Dendritic cell treated with granulocyte-macrophage colony-stimulating factor and Interleukin-4, amounts not matched to agents 40 ng/mL and 50 ng/mL, for 4 days (primary cell): ENCODE measurements around the gene CAPN9.
"Not testable (repeated sequence)": the region's sequence is repeated elsewhere in the genome, so short reads cannot be mapped to it uniquely, and the experiment has no call there.

Experiments used
- H3K27ac Mint-ChIP-seq: one replicate; pipeline ENCODE4 v1.8.0; 2022; ENCODE audit warnings: mild to moderate bottlenecking, mixed read lengths
- H3K27me3 Mint-ChIP-seq: one replicate; pipeline ENCODE4 v1.8.0; 2022; ENCODE audit warnings: mild to moderate bottlenecking, mixed read lengths
- H3K36me3 Mint-ChIP-seq: one replicate; pipeline ENCODE4 v1.8.0; 2022; ENCODE audit warnings: low read depth, mixed read lengths
- H3K4me1 Mint-ChIP-seq: one replicate; pipeline ENCODE4 v1.8.0; 2022; ENCODE audit warnings: low read depth, mixed read lengths
- H3K4me3 Mint-ChIP-seq: one replicate; pipeline ENCODE4 v1.8.0; 2022; ENCODE audit warnings: mild to moderate bottlenecking, moderate library complexity, mixed read lengths
- H3K9me3 Mint-ChIP-seq: one replicate; pipeline ENCODE4 v1.8.0; 2022; ENCODE audit warnings: mixed read lengths
- intact Hi-C: fragments of 100-400 bp; cut with micrococcal nuclease; formaldehyde crosslinking; loops from one replicate; pipeline ENCODE4 v1.15.0; 2022

Gene CAPN9

DNA sequence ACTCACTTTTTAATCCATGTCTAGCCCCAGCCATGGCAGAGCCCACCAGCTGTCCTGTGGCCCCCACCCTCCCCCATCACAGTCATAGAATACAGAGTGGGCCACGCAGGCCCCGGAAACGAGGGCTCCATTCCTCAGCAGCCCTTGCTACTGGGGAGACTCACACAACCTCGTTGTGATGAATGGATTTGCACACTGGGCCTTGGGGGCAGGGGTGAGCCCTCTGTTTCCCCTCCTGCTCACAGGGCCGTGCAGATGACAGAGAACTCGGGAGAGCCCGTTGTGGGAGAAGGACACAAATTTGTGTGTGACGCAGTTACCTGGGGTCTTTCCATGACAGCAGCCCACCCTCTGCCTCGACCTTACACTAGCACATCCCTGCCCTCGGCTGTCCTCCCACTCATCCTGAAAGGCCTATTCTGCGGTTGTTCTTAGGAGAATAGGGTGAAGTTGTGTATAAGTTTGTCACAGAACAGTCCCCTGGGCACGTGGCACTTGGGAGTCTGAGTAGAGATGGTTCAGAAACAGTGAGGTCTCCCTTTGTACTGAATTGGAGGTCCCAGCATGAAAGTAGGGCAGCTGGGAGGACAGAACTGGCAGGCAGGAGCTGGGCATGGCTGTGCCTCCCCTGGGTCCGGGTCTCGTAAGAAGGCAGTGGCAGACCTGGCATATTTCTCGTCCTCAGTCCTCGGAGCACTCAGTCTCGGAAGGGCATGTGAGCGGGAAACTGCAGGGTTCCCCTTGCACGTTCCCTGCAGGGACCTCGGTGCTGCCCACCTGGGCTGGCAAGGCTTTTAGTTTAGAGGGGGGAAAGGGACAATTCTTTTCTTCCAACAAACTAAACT is 40.1 kb upstream of the CAPN9 start:
- H3K4me3 Mint-ChIP-seq: no peak overlapping the region
- peaks cover 14% of the 10 kb centered on the region for H3K27me3 Mint-ChIP-seq
- intact Hi-C loops: no loop called here
- H3K4me1 Mint-ChIP-seq: peaks cover 5% of the 10 kb centered on the region
- no peaks in the 10 kb centered on the region for H3K9me3 Mint-ChIP-seq
- no peaks in the 10 kb centered on the region for H3K36me3 Mint-ChIP-seq
- no peak overlapping the region for H3K27ac Mint-ChIP-seq

DNA sequence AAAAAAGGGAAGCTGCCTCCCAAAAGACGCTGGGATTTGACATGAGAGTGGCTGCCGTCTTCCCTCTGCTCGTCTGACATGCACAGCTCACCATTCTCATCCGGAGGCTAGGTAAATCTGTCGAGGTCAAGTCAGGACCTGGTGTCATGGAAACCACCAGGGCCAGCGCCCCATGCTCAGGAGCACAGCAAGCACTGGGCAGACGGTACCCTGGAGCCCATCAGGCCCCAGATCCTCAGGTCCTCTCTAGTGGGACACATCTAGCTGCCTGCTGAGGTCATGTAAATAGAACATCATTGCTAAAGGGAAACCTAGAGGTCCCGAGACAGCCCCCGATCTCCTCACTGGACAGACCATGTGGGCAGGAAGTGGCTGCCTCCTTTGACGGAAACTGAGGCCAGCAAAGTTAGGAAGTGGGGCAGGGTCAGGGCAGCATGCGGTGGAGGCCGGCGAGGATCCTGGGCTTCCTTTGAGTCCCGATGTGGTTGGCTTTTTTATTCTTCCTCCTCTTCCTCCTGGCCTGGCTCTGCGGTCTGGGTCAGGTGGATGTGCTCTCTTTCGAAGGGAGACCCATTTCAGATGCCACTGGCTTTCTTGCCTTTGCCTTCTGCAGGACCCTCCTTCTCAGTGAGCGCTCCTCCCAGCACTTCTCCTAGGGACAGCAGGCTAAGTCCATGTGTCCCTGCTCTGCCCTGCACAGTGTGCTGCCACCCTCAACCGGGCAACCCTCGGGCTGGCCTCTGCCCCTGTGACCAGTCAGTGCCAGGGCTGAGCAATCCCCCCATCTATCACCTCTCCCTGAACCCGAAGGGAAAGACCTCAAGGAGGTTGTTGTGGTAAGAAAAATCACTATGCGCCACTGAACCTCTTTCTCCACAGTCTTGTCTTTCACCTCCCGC is 39.2 kb upstream of the CAPN9 start:
- Mint-ChIP-seq H3K9me3 (no peaks in the 10 kb centered on the region), H3K27ac (no peak overlapping the region), H3K4me1 (peaks cover 5% of the 10 kb centered on the region), H3K36me3 (no peaks in the 10 kb centered on the region), H3K27me3 (peaks cover 14% of the 10 kb centered on the region), H3K4me3 (no peak overlapping the region)
- intact Hi-C loops: no loop called here

DNA sequence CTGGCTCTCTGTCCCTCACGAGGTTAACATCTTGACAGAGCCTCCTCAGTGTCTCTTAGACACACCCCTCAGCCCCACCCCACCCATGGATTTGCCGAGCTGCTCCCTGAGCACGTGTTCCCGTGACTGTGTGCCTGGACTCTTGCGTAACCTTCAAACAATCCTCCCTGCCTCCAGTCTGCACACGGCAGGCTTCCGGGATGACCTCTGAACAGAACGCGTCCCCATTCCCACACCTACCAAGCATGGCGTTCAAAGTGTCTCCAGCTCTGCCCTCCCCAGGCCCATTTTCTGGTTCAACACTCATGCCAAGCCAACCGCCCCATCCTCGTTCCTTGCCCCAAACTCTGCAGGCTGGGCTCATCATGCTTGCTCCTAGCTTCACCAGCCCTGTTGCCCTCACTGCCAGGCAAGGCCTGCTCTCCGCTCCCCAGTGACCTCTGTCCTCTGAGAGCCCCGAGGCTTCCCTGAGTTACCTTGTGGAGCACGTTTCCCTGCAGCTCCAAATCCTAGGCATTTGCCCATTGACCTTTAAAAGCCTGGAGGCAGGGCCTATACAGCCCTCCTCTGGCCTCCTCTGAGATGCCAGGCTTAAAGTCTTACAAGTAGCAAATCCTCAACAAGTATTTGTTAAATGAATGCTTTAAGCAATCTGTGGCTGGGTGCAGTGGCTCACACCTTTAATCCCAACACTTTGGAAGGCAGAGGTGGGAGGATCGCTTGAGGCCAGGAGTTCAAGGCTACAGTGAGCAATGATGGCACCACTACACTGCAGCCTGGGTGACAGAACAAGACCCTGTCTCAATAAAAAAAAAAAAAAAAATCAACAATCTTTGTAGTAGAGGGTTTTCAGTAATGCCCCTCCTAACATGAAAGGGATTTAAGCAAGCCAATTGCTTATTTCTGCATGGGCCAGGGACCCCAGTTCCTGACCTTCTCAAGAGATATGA is 38.3 kb upstream of the CAPN9 start:
- Mint-ChIP-seq H3K27me3 (peaks cover 14% of the 10 kb centered on the region), H3K4me1 (peaks cover 5% of the 10 kb centered on the region), H3K27ac (no peak overlapping the region), H3K36me3 (no peaks in the 10 kb centered on the region), H3K4me3 (no peak overlapping the region), H3K9me3 (no peaks in the 10 kb centered on the region)
- intact Hi-C loops: no loop called here

DNA sequence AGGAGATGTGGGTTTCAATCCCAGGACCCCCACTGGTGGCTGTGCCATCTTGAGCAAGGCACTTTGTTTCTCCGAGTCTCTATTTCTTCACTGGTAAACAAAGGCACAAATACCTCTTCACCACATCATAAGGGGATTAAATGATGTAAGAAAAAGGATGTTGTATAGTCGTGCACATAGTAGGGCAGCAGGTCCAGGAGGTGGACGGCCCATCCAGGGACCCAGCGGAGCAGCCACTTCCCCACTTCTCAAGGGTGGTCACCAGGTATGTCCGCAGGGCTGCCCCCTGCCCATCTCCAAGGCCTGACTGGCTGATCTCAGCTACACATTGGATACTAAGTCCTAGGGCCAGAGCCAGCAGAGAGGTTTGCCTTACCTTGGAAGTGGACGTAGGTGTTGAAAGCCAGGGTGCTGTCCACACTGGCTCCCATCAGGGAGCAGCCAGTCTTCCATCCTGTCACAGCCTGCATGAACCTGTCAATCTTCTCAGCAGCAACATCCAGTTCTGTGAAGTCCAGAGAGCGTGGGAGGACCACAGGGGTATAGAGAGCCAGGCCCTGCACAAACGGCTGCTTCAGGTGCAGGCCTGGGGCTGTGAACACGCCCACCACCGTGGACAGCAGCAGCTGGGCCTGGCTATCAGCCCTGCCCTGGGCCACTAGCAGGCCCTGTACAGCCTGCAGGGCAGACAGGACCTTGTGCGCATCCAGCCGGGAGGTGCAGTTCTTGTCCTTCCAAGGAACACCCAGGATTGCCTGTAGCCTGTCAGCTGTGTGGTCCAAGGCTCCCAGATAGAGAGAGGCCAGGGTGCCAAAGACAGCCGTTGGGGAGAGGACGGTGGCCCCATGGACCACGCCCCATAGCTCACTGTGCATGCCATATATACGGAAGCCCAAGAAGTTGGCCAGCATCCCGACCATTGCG is 37.3 kb upstream of the CAPN9 start:
- Mint-ChIP-seq H3K27ac (no peak overlapping the region), H3K4me1 (peaks cover 5% of the 10 kb centered on the region), H3K4me3 (no peak overlapping the region), H3K36me3 (no peaks in the 10 kb centered on the region), H3K27me3 (peaks cover 14% of the 10 kb centered on the region), H3K9me3 (no peaks in the 10 kb centered on the region)
- intact Hi-C loops: no loop called here

DNA sequence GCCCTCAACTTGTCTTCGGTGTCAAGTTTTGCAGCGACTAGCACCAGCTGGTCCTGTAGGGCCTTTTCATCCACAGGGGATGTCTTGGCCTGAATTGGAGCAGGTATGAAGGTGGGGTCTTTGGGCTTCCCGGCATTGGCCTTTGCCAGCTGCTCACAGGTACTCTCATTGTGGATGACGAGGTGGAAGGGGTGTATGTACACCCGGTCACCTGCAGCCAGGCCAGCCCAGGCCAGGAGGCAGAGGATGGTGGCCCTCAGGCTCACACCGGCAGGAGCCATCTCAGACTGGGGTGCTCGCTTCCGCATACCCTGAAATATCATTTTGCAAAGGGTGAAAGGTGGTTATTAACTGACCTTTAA is 36.7 kb upstream of the CAPN9 start:
- no peaks in the 10 kb centered on the region for H3K36me3 Mint-ChIP-seq
- H3K4me1 Mint-ChIP-seq: peaks cover 5% of the 10 kb centered on the region
- no peak overlapping the region for H3K27ac Mint-ChIP-seq
- H3K9me3 Mint-ChIP-seq: no peaks in the 10 kb centered on the region
- no peak overlapping the region for H3K4me3 Mint-ChIP-seq
- intact Hi-C loops: no loop called here
- peaks cover 14% of the 10 kb centered on the region for H3K27me3 Mint-ChIP-seq

DNA sequence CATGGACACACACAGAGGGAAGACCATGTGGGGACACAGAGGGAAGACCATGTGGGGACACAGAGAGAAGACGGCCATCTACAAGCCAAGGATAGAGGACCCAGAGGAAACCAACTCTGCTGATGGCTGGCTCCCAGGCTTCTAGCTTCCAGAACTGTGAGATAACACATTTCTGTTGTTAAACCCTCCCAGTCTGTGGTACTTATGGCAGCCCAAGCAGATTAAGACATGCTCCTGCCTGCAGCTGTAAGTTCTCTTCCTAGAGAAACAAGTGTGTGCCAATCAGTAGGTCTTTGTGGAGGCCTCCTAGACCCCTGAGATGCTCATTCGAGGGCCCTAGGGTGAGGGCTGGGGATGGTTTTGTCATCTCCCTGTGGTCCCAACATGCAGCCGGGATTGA is 35.9 kb upstream of the CAPN9 start:
- no peak overlapping the region for H3K27ac Mint-ChIP-seq
- H3K4me3 Mint-ChIP-seq: no peak overlapping the region
- intact Hi-C loops: no loop called here
- H3K36me3 Mint-ChIP-seq: no peaks in the 10 kb centered on the region
- H3K27me3 Mint-ChIP-seq: peaks cover 14% of the 10 kb centered on the region
- peaks cover 5% of the 10 kb centered on the region for H3K4me1 Mint-ChIP-seq
- peaks cover under 1% of the 10 kb centered on the region for H3K9me3 Mint-ChIP-seq

DNA sequence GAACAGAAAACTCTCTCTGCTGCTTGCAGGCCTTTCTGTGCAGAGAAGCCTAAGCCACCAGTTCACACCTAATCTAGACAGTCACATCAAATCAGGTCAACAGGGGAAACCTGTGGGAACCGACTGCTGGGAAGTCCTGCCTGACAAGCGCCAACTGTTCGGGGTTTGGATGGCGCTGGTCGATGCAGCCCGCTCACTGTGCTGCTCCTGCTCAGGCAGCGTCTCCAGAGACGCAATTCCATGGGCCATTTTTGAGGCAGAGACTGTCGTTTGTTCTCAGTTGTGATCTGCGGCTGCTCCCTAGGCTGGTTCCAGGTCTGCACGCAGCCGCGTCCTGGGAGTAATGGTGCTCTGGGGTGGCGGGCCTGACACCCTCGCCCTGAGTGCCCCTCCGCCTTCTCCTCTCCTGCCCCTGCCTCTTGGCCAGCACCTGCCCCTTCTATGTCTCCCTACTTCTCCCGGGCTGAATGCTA is 34.7 kb upstream of the CAPN9 start:
- no peak overlapping the region for H3K4me3 Mint-ChIP-seq
- H3K27me3 Mint-ChIP-seq: peaks cover 16% of the 10 kb centered on the region
- no peaks in the 10 kb centered on the region for H3K36me3 Mint-ChIP-seq
- peaks cover 4% of the 10 kb centered on the region for H3K4me1 Mint-ChIP-seq
- H3K9me3 Mint-ChIP-seq: peaks cover 8% of the 10 kb centered on the region
- intact Hi-C loops: no loop called here
- no peak overlapping the region for H3K27ac Mint-ChIP-seq

DNA sequence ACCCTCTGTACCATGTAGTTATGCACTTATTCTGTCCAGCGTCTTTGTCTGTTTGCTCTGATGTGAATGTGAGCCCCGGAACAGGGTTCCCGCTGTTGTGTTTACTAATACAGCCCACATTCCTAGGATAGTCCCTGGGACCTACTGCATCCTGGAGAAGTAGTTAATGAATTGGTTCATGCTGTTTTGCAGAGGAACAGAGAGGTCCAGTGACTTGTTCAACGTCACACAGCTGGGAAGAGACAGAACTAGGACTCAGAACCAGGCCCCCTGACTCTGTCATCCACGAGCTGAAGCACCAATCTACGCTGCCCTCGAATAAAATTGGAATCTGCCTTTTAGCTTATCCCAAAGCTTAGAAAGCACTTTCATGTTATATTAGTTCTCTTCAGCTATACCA is 34.0 kb upstream of the CAPN9 start:
- Mint-ChIP-seq H3K4me3 (no peak overlapping the region), H3K27ac (no peak overlapping the region), H3K36me3 (no peaks in the 10 kb centered on the region), H3K4me1 (no peaks in the 10 kb centered on the region), H3K9me3 (peaks cover 8% of the 10 kb centered on the region), H3K27me3 (peaks cover 11% of the 10 kb centered on the region)
- intact Hi-C loops: no loop called here

DNA sequence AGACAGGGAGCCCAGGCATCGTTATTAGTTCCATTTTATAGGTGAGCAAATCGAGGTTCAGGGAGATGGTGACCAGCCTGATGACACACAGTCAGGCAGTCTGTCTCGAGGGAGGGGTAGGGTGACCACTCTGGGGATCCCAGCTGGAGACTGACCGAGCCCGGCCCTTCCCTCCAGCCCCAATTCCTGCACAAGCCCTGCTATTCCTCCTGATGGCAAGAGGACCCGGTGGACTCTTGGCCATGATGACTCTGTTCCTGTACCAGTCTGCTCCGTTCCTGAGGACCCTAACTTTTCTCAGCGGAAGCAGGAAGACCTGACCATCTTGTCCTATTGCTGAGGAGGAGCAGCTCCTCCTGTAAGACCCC is 33.7 kb upstream of the CAPN9 start:
- peaks cover 8% of the 10 kb centered on the region for H3K9me3 Mint-ChIP-seq
- intact Hi-C loops: no loop called here
- no peak overlapping the region for H3K27ac Mint-ChIP-seq
- H3K4me1 Mint-ChIP-seq: no peaks in the 10 kb centered on the region
- no peaks in the 10 kb centered on the region for H3K36me3 Mint-ChIP-seq
- H3K4me3 Mint-ChIP-seq: no peak overlapping the region
- peaks cover 7% of the 10 kb centered on the region for H3K27me3 Mint-ChIP-seq

DNA sequence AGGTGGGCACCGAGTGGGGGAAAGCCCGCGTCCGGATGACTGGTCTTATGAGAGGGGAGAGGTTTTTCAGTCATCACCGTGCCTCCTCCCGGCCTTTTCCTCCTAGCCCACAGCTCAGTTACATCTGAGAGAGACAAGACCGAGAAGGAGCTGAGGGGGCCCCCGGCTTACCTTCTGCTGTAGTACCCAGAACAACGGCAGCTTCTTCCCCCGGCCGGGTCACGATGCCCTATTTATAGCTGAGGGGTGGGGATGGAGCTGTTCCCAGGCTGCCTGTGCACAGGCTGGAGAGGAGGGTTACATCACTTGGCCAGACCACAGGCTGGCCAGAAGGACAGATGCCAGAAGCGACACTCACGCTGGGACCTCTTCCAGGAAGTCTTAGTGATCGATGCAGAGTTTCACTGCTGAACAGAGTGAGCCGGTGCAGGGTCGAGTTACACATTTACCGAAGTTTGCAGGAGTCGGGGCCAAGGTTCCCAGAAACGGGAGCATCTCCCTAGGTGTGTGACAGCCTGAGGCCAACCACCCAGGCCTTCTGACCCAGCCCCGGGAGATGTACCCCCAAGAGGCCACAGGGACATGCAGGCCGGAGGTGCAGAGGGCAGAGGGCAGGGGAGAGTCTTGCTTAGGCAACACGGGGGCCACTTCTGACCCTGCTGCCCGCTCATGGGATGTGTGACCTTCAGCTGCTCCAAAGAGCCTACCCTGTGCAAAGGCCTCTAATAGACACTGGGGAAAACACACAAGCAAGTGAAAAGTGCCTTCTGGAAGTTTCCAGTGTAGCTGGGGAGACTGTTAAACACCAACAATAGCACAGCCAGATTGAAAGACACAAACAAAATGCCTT is 33.0 kb upstream of the CAPN9 start, which contains the start of gene AGT:
AGT (minus strand) TSS at position 208 of the 850 bp plus-strand sequence. CDS start 3,299 bp downstream, outside the sequence.
- no peak within 1 kb of the TSS for H3K27ac Mint-ChIP-seq
- H3K9me3 Mint-ChIP-seq: peaks cover 8% of the 10 kb centered on the region
- H3K4me1 Mint-ChIP-seq: no peaks in the 10 kb centered on the region
- peaks cover 3% of the 10 kb centered on the region for H3K27me3 Mint-ChIP-seq
- no peak within 1 kb of the TSS for H3K4me3 Mint-ChIP-seq
- intact Hi-C loops: no loop called here
- H3K36me3 Mint-ChIP-seq: no peaks in the 10 kb centered on the region

DNA sequence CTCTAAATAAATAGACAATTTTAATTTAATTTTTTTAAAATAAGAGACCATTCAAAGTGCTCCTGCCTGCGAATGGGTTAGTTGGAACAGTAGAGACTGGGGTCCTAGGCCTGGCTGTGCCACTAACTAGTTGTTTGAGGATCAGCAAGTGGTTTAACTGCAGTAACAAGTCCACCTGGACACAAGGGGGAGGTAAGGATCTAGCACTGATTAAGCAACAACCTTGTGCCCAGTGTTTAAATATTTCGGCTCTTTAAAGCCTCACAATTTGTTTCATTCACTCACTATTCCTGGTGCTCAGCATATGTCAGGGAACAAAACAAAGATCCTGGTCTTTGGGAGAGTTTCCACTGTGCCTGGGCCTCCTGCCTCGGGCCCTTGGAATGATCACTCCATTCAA is 31.7 kb upstream of the CAPN9 start:
- intact Hi-C loops: no loop called here

DNA sequence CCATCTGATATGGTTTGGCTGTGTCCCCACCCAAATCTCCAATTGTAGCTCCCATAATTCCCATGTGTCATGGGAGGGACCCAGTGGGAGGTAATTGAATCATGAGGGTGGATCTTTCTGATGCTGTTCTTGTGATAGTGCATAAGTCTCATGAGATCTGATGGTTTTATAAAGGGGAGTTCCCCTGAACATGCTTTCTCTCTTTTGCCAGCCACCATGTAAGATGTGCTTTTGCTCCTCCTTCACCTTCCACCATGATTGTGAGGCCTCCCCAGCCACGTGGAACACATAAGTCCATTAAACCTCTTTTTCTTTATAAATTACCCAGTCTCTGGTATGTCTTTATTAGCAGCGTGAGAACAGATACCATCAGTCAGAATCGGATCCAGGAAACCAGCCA is 30.7 kb upstream of the CAPN9 start:
- H3K27ac Mint-ChIP-seq, H3K4me1 Mint-ChIP-seq, H3K27me3 Mint-ChIP-seq, H3K36me3 Mint-ChIP-seq, intact Hi-C loops, H3K4me3 Mint-ChIP-seq: not testable (repeated sequence)
- H3K9me3 Mint-ChIP-seq: peaks cover 10% of the 10 kb centered on the region

More for the DNA sequence above, 31.7 kb upstream of the CAPN9 start:
- Mint-ChIP-seq H3K9me3 (peaks cover 8% of the 10 kb centered on the region), H3K4me3 (no peak overlapping the region), H3K27ac (no peak overlapping the region), H3K36me3 (no peaks in the 10 kb centered on the region), H3K4me1 (no peaks in the 10 kb centered on the region), H3K27me3 (peaks cover 3% of the 10 kb centered on the region)
